NOMO-1 treated with DMSO at 0.1 percent for 48 hours (cell line): ENCODE data around the gene ALKBH6.
A peak's percentile ranks its signal among the peaks of the same experiment; 100 is the strongest.
"Not testable (repeated sequence)": the region's sequence is repeated elsewhere in the genome, so short reads cannot be mapped to it uniquely, and the experiment has no call there.

ENCODE experiments used
- DNase-seq: peaks from one replicate; lab custom pipeline; 2025; ENCODE audit not compliant: unreplicated experiment; lab: John Stamatoyannopoulos, UW

Gene ALKBH6

DNA sequence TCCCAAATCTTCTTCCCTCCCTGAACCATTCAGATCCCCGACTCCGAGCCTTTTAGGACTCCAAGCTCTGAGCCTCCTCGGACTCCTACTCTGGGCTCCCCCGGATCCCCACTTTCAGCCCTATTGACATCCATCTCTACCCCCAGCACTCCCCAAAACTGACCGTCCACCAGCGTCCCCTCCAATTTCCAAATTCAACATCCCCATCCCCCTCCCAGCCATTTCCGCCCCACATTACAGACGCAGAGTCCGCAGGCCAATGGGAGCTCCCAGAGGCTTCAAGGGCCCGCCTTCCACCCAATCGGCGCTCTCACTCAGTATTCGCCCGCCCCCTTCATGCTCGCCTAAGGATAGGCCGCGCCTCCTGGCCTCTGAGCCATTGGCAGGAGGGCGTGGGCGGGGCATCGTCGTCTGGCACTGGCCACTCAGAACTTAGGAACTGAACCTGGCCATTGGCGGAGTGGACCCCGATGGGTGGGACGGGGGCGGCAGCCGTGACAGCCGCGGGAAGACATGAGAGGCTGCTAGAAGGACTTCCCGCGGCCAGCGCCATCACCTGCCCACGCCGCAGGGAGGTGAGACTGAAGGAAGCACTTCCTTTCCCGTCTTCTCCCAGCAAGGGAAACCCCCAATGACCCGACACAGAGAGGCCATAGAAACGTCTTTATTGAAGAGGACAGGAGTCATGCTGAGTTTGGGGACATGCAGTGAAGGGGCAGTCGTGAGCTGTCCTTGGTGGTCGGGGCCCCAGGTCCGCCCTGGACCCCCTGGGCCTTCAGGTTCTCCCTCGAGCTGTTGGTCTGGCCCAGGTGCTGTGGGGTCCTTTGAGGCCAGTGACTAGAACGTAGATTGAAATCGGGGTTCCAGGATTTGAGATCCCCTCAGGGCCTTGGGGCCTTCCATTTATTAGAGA lies at the start of gene ALKBH6:
ALKBH6 (minus strand) TSS at position 202 of the 913 bp plus-strand sequence. CDS start 816 bp downstream, outside the sequence.
- DNase-seq: peak; percentile 100

DNA sequence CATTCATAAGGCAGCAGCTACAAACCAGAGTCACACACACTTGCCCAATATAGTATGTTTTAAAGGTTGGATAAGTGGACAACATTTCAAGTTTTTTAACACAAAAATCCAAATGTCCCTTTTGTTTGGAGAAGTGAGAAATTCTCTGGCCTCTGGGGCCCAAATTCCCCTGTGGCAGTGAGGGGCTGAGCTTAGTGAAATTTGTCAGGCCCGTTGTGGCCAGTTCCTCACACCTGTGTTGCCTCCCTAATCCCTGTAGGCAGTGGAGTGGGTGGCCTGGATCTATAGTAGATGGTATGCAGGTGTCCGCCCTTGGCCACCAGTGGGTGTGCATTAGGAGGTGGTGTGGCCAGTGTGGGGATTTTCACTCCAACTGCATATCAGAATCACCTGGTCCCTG lies 47.4 kb upstream of the ALKBH6 start:
- no peak for DNase-seq

DNA sequence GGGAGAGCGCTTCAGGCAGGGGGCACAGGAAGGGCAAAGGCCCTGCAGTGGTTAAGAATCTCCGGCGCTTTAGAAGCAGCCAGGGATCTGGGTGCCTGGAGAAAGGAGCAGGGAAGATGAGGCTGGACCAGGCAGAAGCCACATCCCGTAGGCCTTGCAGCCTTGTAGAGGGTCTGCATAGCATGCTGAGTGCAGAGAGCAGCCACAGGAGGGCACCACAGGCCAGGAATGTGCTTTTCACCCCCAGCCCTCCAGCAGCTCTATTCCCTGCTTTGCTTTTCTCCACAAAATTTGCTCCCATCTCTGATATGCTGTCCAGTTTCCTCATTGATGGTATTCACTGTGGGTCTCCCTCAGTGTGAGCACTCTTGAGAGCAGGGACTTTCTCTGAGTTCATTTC lies 46.4 kb upstream of the ALKBH6 start:
- no peak for DNase-seq

DNA sequence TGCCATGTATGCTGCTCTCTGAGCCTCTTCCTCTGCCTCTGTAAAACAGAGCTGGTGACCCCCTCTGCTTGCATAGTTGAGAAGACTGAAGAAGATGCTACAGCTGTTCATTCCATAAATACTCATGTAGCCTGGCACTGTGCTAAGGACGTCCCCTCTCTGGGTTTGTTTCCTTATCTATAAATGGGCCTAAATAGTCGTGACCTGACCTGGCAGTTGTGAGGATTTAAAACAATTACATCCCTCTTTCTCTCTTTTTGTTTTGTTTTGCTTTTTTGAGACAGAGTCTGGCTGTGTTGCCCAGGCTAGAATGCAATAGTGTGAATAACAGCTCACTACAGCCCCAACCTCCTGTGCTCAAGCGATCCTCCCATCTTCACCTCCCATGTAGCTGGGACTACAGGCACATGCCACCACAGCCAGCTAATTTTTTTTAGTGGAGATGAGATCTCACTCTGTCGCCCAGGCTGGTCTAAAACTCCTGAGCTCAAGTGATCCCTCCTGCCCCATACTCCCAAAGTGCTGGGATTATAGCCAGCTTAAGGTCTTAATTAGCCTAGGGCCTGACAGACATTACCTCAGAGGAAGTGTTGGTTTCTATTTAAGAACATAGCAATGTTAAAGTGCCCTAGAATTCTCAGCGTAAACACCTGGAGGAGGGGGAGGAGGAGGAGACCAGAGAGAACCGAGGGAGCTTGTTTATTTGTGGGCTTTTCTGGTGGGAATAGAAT lies 45.3 kb upstream of the ALKBH6 start:
- DNase-seq: no peak

DNA sequence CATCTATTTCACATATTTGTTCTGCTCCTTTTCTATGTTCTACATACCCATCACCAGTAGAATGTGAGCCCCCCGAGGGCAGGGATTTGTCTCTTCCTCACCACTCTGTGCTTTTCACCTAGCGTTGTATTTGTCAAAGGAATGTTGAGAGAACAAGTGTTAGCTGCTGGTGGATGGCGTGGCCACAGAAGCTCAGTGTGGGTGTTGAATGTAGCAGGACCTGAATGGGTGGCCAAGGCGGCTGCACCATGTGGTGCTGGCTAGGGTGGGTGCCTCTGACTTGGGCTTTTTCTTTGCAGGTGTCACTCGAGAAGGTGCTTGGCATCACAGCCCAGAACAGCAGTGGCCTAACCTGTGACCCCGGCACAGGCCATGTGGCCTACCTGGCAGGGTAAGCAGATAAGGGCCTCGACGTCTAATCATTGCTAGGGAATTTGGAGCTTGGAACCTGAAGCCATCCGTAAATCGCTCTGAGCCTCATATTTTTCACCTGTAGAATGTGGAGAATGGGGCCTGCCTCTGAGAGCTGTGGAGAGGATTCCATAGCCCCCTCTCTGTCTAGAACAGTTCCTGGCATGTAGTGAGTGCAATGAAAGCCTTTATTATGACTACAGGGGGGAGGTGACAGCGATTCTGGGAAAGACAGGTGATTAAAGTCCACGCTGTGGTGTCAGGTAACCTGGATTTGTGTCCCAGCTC lies 44.6 kb upstream of the ALKBH6 start:
- no peak for DNase-seq

- DNase-seq: peak; percentile 96
Observed at GRCh38 chr19:36054733-36055686, 41.0 kb upstream of the ALKBH6 start, which contains the start of gene WDR62. WDR62 (plus strand) TSS chr19:36054897; CDS start chr19:36054972, 75 bp downstream.

DNA sequence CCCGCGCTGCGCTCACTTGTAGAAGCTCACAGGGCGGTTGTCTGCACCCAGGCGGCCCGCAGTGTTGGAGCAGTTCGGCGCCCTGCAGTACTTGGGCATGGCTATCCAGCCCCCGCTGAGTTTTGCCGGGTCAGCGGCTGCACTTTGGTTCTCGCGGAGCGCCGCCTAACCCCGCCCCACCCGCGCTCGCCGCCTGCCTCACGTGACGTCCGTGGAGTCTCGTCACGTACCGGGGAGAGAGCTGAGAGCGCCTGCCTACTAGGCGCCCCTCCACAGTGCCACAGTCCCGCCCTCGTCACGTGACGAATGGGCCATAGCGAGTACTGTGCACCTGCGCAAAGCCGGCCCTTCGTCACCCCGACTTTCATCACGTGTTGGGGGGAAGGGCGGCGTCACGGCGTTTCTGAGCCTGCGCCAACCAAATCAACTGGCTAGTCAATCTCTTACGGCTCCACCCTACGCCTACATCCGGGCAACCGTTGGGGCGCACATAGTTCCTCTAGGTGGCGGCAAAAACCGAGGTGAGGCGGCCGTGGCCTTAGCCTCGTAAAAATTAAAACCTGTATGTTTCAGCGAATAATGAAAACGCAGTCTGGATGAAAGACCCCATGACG lies 40.2 kb upstream of the ALKBH6 start, which contains the start of gene THAP8:
THAP8 (minus strand) TSS at position 167 of the 614 bp plus-strand sequence; CDS start at position 99, 68 bp downstream.
- peak; percentile 99 for DNase-seq

DNA sequence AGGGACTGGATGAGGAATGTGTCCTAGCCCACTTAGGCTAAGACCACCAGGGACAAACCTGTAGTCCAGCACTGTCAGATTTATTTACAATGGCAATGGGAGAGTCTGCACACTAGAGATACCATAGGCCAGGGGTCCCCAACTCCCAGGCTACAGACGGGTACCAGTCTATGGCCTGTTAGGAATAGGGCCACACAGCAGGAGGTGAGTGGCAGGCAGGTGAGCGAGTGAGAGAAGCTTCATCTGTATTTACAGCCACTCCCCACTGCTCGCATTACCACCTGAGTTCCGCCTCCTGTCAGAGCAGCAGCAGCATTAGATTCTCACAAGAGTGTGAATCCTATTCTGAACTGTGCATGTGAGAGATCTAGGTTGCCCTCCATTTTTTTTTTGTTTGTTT lies 37.6 kb upstream of the ALKBH6 start:
- DNase-seq: no peak

DNA sequence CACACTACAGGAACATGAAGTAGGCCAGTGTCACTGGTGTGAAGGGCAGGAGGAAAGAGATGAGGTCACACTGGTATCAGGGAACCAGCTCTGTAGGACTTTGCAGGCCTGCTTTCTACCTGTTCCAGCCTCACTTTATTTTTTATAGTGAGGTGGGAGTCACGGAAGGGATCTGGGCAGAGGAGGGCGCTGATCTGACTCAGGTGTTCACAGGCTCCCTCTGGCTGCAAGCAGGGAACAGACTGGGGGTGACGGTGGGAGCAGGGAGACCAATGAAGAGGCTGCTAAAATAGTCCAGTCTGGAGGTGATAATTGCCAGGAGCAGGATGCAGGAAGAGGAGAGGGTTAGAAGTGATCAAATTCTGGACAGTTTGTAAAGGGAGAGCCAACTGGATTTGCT lies 37.2 kb upstream of the ALKBH6 start:
- DNase-seq: no peak

GRCh38 chr19:36049080-36049698 lies 35.2 kb upstream of the ALKBH6 start:
- no peak for DNase-seq

- DNase-seq: no peak
Observed at GRCh38 chr19:36047835-36048234, 33.8 kb upstream of the ALKBH6 start.

DNA sequence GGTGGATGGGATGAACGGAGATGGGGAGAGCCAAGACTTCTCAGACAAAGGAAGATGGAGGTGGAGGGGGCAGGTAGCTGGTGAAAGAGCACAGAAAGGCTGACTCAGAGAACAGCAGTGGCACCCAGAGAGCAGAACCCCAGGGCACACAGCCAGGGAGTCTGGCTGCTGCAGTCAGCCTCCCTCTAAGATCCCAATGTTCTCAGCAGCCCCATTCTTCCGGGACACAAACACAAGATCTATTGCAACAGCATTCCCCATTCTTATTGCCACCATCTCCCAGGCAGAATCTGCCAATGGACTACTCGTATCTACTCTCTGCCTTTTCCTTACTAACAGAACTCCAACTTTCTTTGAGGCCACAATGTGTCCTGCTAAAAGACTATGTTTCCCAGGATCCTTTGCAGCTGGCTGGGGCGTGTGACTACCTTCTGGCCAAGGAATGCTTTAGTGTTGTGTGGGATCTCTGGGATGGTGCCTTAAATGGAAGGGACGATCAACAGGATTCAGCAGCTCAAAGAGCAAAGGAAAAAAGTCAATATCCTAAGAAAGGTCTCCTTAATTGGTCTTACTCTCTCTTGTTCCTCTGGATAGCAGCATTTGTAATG lies 32.5 kb upstream of the ALKBH6 start:
- DNase-seq: no peak

DNA sequence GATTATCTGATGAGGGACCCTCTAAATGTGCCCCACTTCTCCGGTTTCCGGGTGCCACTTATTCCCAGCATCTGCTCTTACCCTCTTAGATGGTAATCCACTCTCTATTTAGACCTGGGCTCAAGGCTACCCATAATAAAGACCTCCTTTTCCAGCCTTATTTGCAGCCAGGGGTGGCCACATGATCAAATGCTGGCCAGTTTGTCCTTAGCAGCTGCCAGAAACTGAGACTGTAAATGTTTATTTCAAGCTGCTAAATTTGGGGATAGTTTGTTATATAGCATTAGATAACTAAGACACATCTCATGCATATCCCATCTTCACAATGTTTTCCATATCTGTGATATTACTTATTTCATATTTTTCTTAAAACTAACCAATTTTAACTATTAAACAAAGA lies 29.9 kb upstream of the ALKBH6 start:
- DNase-seq: no peak

GRCh38 chr19:36041831-36042230 lies 27.8 kb upstream of the ALKBH6 start:
- DNase-seq: no peak

DNA sequence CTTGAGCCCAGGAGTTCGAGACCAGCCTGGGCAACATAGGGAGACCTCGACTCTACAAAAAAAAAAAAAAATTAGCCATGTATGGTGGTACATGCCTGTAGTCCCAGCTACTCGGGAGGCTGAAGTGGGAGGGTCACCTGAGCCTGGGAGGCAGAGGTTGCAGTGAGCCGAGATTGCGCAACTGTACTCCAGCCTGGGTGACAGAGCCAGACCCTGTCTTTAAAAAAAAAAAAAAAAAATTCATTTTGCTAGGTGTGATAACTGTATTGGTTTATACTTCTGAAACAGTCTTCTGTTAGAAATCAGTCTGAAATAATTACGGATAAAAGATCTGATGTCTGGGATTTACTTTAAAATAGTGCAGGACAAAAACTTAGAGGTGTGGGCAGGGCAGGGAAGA lies 27.1 kb upstream of the ALKBH6 start:
- not testable (repeated sequence) for DNase-seq

GRCh38 chr19:36040495-36040894 lies 26.5 kb upstream of the ALKBH6 start:
- no peak for DNase-seq

DNA sequence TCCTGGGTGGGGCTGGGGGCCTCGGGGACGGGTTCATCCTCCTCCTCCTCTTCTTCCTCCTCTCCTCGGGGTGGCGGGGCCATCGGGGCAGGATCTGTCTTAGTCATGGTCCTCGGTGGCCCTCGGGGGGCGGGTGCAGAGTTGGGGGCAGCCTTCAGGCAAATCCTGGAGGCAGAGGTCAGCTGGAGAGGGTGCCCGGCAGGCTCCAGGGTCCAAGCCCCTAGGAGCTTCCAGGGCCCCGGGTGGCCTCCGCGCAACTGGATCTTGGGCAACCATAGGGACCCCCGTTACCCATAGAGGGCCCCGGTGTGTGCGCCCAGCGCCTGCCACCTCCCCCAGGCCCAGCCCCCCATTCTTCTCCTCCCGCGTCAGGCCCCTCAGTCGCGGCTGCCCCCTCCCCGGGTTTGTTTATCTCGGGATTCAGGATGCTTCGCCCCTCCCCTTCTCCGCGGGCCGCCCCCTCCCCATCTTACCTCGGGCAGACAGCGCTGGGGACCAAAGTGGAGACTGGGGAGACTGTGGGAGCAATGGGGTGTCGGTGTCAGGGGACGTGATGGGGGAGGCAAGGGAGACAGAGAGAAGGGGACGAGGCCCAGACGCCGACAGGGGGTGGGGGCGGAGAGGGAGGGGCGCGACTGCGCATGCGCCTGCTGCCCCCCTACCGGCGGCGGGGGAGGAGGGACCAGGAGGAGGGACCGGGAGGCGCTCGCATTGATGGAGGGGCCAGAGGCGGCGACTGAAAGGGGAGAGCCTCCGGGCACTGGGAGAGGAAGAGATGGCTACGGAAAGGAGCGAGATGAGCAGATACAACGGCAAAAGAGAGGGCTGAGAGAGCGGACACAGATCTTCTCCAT lies 18.5 kb upstream of the ALKBH6 start, which contains the start of gene CLIP3:
CLIP3 (minus strand) TSS at position 623 of the 854 bp plus-strand sequence; CDS start at position 107, 516 bp downstream.
- no peak for DNase-seq

DNA sequence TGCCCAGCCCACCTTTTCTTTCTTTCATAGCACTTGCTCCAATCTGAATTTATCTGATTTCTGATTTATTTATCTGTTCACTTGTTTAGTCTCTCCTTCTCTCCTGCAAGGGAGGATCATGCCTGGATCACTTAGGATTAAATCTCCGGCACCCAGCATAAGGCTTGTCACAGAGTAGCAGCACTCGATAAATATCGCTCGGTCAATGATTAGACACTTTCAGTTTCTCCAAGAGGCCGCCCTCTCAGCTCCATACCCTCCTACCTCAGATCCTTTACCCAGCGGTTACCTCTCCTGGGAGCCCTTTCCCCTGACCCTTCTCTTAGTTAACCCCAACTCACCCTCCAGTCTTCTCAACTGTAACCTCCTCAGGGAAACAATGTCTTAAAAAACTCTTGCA lies 17.3 kb upstream of the ALKBH6 start:
- DNase-seq: no peak
